ENCODE data around the gene AHRR.

The AHRR gene

GRCh38 chr5:417301-418161 lies 96.0 kb downstream of the AHRR start:
- DNase-seq, result no peak

- DNase-seq, result no peak
Measured at GRCh38 chr5:418162-419121, 96.9 kb downstream of the AHRR start.

GRCh38 chr5:419970-420369 lies 98.5 kb downstream of the AHRR start:
- no peak for DNase-seq

- DNase-seq, result no peak
Measured at GRCh38 chr5:420632-421286, 99.2 kb downstream of the AHRR start.

GRCh38 chr5:421287-421880 lies 99.9 kb downstream of the AHRR start:
- DNase-seq, result no peak

- no peak for DNase-seq
Measured at GRCh38 chr5:421901-422300, 100.4 kb downstream of the AHRR start.

GRCh38 chr5:422323-423232 lies 101.1 kb downstream of the AHRR start:
- no peak for DNase-seq

GRCh38 chr5:423233-423565 lies 101.7 kb downstream of the AHRR start:
- no peak for DNase-seq

- no peak for DNase-seq
Measured at GRCh38 chr5:423626-424261, 102.2 kb downstream of the AHRR start.

- no peak for DNase-seq
Measured at GRCh38 chr5:424301-425110, 103.0 kb downstream of the AHRR start.

- DNase-seq, result no peak
Measured at GRCh38 chr5:425714-426113, 104.2 kb downstream of the AHRR start.

- DNase-seq, result no peak
Measured at GRCh38 chr5:426392-426976, 105.0 kb downstream of the AHRR start.

GRCh38 chr5:427415-428087 lies 106.0 kb downstream of the AHRR start:
- no peak for DNase-seq

- DNase-seq, result no peak
Measured at GRCh38 chr5:428219-428618, 106.7 kb downstream of the AHRR start.

GRCh38 chr5:428754-429452 lies 107.4 kb downstream of the AHRR start:
- no peak for DNase-seq

GRCh38 chr5:429453-430188 lies 108.1 kb downstream of the AHRR start:
- DNase-seq, result no peak

- DNase-seq, result no peak
Measured at GRCh38 chr5:430214-430925, 108.9 kb downstream of the AHRR start.
